Effector memory CD4-positive, alpha-beta T cell (primary cell): ENCODE data around the gene UBE2J1.

Experiments
- DNase-seq, 3 donors: peaks; one replicate each; pipeline ENCODE4 v3.0.0-alpha.2; 2020
- H3K27ac ChIP-seq: 2 replicates; pipeline ENCODE4 v1.7.0; 2013; ENCODE audit warnings: mild to moderate bottlenecking, low read length, moderate library complexity; ENCODE audit not compliant: insufficient read depth, poor library complexity, severe bottlenecking
- H3K27me3 ChIP-seq: replicated peaks from 2 replicates; pipeline ENCODE4 v1.7.0; 2013; ENCODE audit warnings: mild to moderate bottlenecking, low read length; ENCODE audit not compliant: insufficient read depth, control insufficient read depth, poor library complexity, severe bottlenecking
- H3K36me3 ChIP-seq: 2 replicates; pipeline ENCODE4 v1.7.0; 2013; ENCODE audit warnings: mild to moderate bottlenecking, low read length, moderate library complexity; ENCODE audit not compliant: control insufficient read depth, insufficient read depth
- H3K4me1 ChIP-seq: 2 replicates; pipeline ENCODE4 v1.7.0; 2013; ENCODE audit warnings: low read length, mild to moderate bottlenecking; ENCODE audit not compliant: control insufficient read depth, insufficient read depth, poor library complexity, severe bottlenecking
- H3K4me3 ChIP-seq: 2 replicates; pipeline ENCODE4 v1.7.0; 2013; ENCODE audit warnings: low read length, low read depth, mild to moderate bottlenecking; ENCODE audit not compliant: insufficient read depth, poor library complexity, severe bottlenecking
- H3K9me3 ChIP-seq: 2 replicates; pipeline ENCODE4 v1.7.0; 2013; ENCODE audit warnings: mild to moderate bottlenecking, low read length, moderate library complexity; ENCODE audit not compliant: control insufficient read depth

UBE2J1 gene

DNA sequence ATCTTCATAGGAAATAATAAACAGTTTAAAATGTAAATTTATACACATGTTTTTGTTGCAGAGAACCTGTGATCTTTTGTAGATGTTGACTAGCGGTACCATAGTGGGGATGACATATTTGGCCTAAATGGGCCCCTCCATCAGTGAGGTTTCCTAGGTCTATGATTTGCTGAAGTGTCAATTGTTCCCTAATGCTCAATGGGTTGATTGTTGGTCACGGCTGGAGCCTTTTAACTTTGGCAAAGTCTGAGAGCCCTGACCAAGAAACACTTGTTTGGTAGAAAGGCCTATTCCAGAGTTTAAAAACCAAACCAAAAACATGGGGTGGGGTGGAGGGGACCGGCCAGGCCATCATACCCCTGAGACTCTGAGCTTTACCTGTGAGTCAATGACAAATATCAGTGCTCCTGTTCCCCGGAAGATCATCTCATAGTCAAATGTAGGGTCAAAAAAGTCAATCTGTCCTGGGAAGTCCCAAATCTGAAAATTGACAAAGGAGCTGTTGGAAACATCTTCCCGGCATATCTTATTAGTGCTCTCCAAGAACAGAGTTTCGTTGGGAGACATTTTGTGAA is 34.5 kb upstream of the UBE2J1 start:
- DNase-seq: no peak
- Histone ChIP-seq H3K4me1 (no peaks in the 10 kb centered on the region), H3K9me3 (no peaks in the 10 kb centered on the region), H3K4me3 (no peak overlapping the region), H3K27me3 (no peaks in the 10 kb centered on the region), H3K27ac (no peak overlapping the region), H3K36me3 (no peaks in the 10 kb centered on the region)

DNA sequence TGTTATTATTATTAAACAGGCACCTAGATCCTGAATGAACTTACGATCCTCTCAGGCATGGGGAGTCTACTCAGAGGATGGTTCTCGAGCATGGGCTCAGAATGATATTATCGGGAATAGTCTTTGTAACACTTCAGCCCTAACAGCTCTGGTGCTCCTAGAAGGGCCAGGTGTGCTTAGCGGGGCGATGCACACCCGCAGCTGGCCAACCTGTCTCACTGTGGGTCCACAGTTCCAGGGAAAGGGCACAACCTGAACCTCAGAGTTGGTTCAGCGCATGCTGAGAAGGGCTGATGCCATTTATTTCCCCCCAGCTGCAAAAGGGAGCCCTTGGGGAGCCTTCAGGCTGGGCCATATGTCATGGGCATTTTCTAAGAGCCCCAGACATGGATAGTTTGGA is 33.3 kb upstream of the UBE2J1 start:
- no peak for DNase-seq
- no peaks in the 10 kb centered on the region for H3K4me1 ChIP-seq
- H3K27me3 ChIP-seq: no peaks in the 10 kb centered on the region
- no peaks in the 10 kb centered on the region for H3K9me3 ChIP-seq
- H3K27ac ChIP-seq: no peak overlapping the region
- no peaks in the 10 kb centered on the region for H3K36me3 ChIP-seq
- H3K4me3 ChIP-seq: no peak overlapping the region

GRCh38 chr6:89385156-89385667 is 32.7 kb upstream of the UBE2J1 start:
- no peaks in the 10 kb centered on the region for H3K4me1 ChIP-seq
- H3K36me3 ChIP-seq: no peaks in the 10 kb centered on the region
- no peak overlapping the region for H3K27ac ChIP-seq
- DNase-seq: no peak
- H3K4me3 ChIP-seq: no peak overlapping the region
- no peaks in the 10 kb centered on the region for H3K9me3 ChIP-seq
- no peaks in the 10 kb centered on the region for H3K27me3 ChIP-seq

DNA sequence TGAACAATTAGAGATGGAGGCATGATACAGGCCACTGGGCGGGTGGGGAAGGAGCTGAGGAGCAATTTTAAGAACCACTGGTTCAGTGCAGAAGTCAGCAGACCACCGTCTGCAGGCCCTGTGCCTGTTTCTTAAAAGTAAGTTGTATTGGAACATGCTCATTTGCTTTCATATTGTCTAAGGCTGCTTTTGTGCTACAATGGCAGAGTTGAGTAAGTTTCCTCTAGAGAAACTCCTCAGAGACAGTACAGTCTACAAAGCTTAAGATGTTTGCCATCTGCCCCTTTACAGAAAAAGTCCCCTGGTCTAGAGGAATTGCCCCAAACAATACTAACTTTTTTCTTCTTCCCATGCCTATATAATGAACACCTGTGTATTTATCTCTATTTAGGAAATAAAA is 28.5 kb upstream of the UBE2J1 start:
- DNase-seq: no peak
- no peaks in the 10 kb centered on the region for H3K36me3 ChIP-seq
- H3K27me3 ChIP-seq: no peaks in the 10 kb centered on the region
- H3K4me3 ChIP-seq: no peak overlapping the region
- no peaks in the 10 kb centered on the region for H3K4me1 ChIP-seq
- no peak overlapping the region for H3K27ac ChIP-seq
- no peaks in the 10 kb centered on the region for H3K9me3 ChIP-seq

GRCh38 chr6:89379281-89379680 is 26.8 kb upstream of the UBE2J1 start:
- no peaks in the 10 kb centered on the region for H3K9me3 ChIP-seq
- H3K36me3 ChIP-seq: no peaks in the 10 kb centered on the region
- peaks cover 7% of the 10 kb centered on the region for H3K4me1 ChIP-seq
- no peak for DNase-seq
- H3K4me3 ChIP-seq: no peak overlapping the region
- H3K27me3 ChIP-seq: no peaks in the 10 kb centered on the region
- H3K27ac ChIP-seq: no peak overlapping the region

- no peaks in the 10 kb centered on the region for H3K27me3 ChIP-seq
- no peaks in the 10 kb centered on the region for H3K9me3 ChIP-seq
- H3K27ac ChIP-seq: no peak overlapping the region
- no peak for DNase-seq
- H3K4me1 ChIP-seq: peaks cover 7% of the 10 kb centered on the region
- no peaks in the 10 kb centered on the region for H3K36me3 ChIP-seq
- H3K4me3 ChIP-seq: no peak overlapping the region
Observed at GRCh38 chr6:89378628-89379027, 26.1 kb upstream of the UBE2J1 start.

- Histone ChIP-seq H3K4me3 (no peak overlapping the region), H3K27ac (no peak overlapping the region), H3K4me1 (peaks cover 7% of the 10 kb centered on the region), H3K36me3 (no peaks in the 10 kb centered on the region), H3K27me3 (no peaks in the 10 kb centered on the region), H3K9me3 (no peaks in the 10 kb centered on the region)
- peak; percentile 60 to 67 (median 64) for DNase-seq
Observed at GRCh38 chr6:89375427-89376267, 23.1 kb upstream of the UBE2J1 start.

DNA sequence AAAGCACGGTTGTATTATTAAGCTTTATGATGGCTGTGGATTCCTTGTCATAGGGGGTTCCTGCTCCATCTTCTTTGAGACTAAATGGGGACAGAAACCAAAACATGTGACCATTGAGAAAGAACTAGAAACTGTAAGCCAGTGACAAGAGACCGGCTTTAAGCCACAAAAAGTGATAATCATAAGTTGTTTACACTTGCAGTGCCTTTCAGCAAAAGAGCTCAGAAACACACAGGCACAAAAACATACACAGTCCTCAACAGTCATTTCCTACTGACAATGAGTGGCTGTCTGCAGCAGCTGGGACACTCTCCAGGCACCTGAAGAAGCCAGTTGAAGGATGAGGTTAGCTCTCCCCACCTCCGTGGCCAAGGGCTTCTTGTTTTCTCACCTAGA is 20.0 kb upstream of the UBE2J1 start:
- no peak overlapping the region for H3K4me3 ChIP-seq
- H3K27me3 ChIP-seq: no peaks in the 10 kb centered on the region
- H3K4me1 ChIP-seq: peaks cover 7% of the 10 kb centered on the region
- no peak overlapping the region for H3K27ac ChIP-seq
- DNase-seq: no peak
- no peaks in the 10 kb centered on the region for H3K36me3 ChIP-seq
- H3K9me3 ChIP-seq: no peaks in the 10 kb centered on the region

GRCh38 chr6:89371849-89372505 is 19.5 kb upstream of the UBE2J1 start:
- H3K36me3 ChIP-seq: no peaks in the 10 kb centered on the region
- peaks cover 7% of the 10 kb centered on the region for H3K4me1 ChIP-seq
- H3K9me3 ChIP-seq: no peaks in the 10 kb centered on the region
- no peaks in the 10 kb centered on the region for H3K27me3 ChIP-seq
- no peak overlapping the region for H3K27ac ChIP-seq
- no peak overlapping the region for H3K4me3 ChIP-seq
- DNase-seq: peak; percentile 40 to 61 (median 54)

GRCh38 chr6:89368999-89369398 is 16.5 kb upstream of the UBE2J1 start:
- no peak for DNase-seq
- no peaks in the 10 kb centered on the region for H3K9me3 ChIP-seq
- no peaks in the 10 kb centered on the region for H3K4me1 ChIP-seq
- no peaks in the 10 kb centered on the region for H3K36me3 ChIP-seq
- no peak overlapping the region for H3K4me3 ChIP-seq
- H3K27me3 ChIP-seq: no peaks in the 10 kb centered on the region
- no peak overlapping the region for H3K27ac ChIP-seq
